Ishikawa (cell line): ENCODE results near the gene BIRC2.
A peak's percentile ranks its signal among the peaks of the same experiment; 100 is the strongest.

ENCODE experiments used
- CEBPB ChIP-seq: IDR thresholded peaks from 2 replicates; pipeline ENCODE4 v1.6.1; 2012
- CREB1 ChIP-seq: IDR thresholded peaks from 2 replicates; pipeline ENCODE4 v1.6.1; 2012; ENCODE audit warnings: low read depth
- EGR1 ChIP-seq: IDR thresholded peaks from 2 replicates; pipeline ENCODE4 v1.6.1; 2012
- EP300 ChIP-seq: IDR thresholded peaks from 2 replicates; pipeline ENCODE4 v1.6.1; 2012; ENCODE audit warnings: borderline replicate concordance
- FOXM1 ChIP-seq: IDR thresholded peaks from 2 replicates; pipeline ENCODE4 v1.6.1; 2012; ENCODE audit warnings: low read depth, borderline replicate concordance
- MAX ChIP-seq: IDR thresholded peaks from 2 replicates; pipeline ENCODE4 v1.6.1; 2012
- NFIC ChIP-seq: IDR thresholded peaks from 2 replicates; pipeline ENCODE4 v1.6.1; 2012
- RAD21 ChIP-seq: IDR thresholded peaks from 2 replicates; pipeline ENCODE4 v1.6.1; 2012; ENCODE audit warnings: low read depth
- REST ChIP-seq: IDR thresholded peaks from 2 replicates; pipeline ENCODE4 v1.6.1; 2012; ENCODE audit warnings: low read depth, mild to moderate bottlenecking
- TAF1 ChIP-seq: IDR thresholded peaks from 2 replicates; pipeline ENCODE4 v1.6.1; 2012; ENCODE audit warnings: low read depth, mild to moderate bottlenecking
- TCF12 ChIP-seq: IDR thresholded peaks from 2 replicates; pipeline ENCODE4 v1.6.1; 2012; ENCODE audit warnings: low read depth
- TEAD4 ChIP-seq: IDR thresholded peaks from 2 replicates; pipeline ENCODE4 v1.6.1; 2012
- USF1 ChIP-seq: IDR thresholded peaks from 2 replicates; pipeline ENCODE4 v1.6.1; 2012
- YY1 ChIP-seq: IDR thresholded peaks from 2 replicates; pipeline ENCODE4 v1.6.1; 2012; ENCODE audit warnings: low read depth
- ZBTB7A ChIP-seq: IDR thresholded peaks from 2 replicates; pipeline ENCODE4 v1.6.1; 2012; ENCODE audit warnings: low read depth

BIRC2 gene

GRCh38 chr11:102361086-102362031, 14.3 kb downstream of the BIRC2 start:
- TF ChIP-seq EGR1 (no peak), FOXM1 (no peak), CEBPB (no peak), TAF1 (no peak), YY1 (no peak), RAD21 (no peak), REST (no peak), CREB1 (no peak), TEAD4 (no peak)

- TF ChIP-seq YY1 (no peak), FOXM1 (no peak), TAF1 (no peak), ZBTB7A (no peak), TEAD4 (no peak), RAD21 (no peak), TCF12 (no peak)
These were observed 18.0 kb downstream of the BIRC2 start for GRCh38 chr11:102364991-102365390.

GRCh38 chr11:102367364-102367763, 20.4 kb downstream of the BIRC2 start:
- TF ChIP-seq RAD21 (peak; percentile 20; the same call in 1 of the 2 replicates), YY1 (no peak)

- TF ChIP-seq TEAD4 (no peak), YY1 (no peak), EGR1 (no peak), NFIC (no peak), TAF1 (no peak)
These were observed 21.5 kb downstream of the BIRC2 start for GRCh38 chr11:102368472-102368871.

- no peak for TF ChIP-seq MAX
- TF ChIP-seq NFIC, result peak; percentile 14; the same call in 1 of the 2 replicates
These were observed 28.8 kb downstream of the BIRC2 start for GRCh38 chr11:102375720-102376399.

GRCh38 chr11:102377891-102378290, 30.9 kb downstream of the BIRC2 start:
- TF ChIP-seq FOXM1 (no peak), ZBTB7A (no peak), TAF1 (no peak), TCF12 (no peak), YY1 (no peak), USF1 (no peak), EP300 (no peak), MAX (no peak), NFIC (no peak), CEBPB (no peak), CREB1 (no peak), REST (no peak), RAD21 (no peak), TEAD4 (no peak), EGR1 (no peak)

GRCh38 chr11:102378818-102379217, 31.8 kb downstream of the BIRC2 start:
- TF ChIP-seq EP300, result no peak
- no peak for TF ChIP-seq NFIC
- no peak for TF ChIP-seq TAF1
- TF ChIP-seq RAD21, result no peak
- no peak for TF ChIP-seq USF1
- TF ChIP-seq REST, result no peak
- no peak for TF ChIP-seq CREB1
- no peak for TF ChIP-seq YY1
- no peak for TF ChIP-seq CEBPB
- no peak for TF ChIP-seq EGR1
- no peak for TF ChIP-seq TCF12
- no peak for TF ChIP-seq TEAD4
- no peak for TF ChIP-seq ZBTB7A
- TF ChIP-seq MAX, result no peak
- TF ChIP-seq FOXM1, result no peak
